Measurements from ENCODE around the gene MEGF11. TPM values are rescaled to one million over a fixed set of nuclear protein-coding genes. Genes with fewer than 3 reads are reported as not detected.

Gene MEGF11
- total RNA-seq, 2 experiments from 2014 or later: 3.3 to 6.8 TPM

GRCh38 chr15:66078929-66079275 lies 174.6 kb downstream of the MEGF11 start:
- intact Hi-C loops (cut with micrococcal nuclease; ENCODE audit: unreplicated experiment): no loop called here
- ChIA-PET POLR2A (no interaction called here), CTCF (ENCODE audit: unreplicated experiment) (no interaction called here)
- no TSS peak for BruUV-seq (replicated peaks)
- Histone ChIP-seq H3K4me3 (ENCODE audit: low read depth, low read length, poor library complexity, severe bottlenecking) (no peak overlapping the region), H3K79me2 (ENCODE audit: insufficient read depth, low read depth, low read length) (no peaks in the 10 kb centered on the region), H3K4me1 (ENCODE audit: insufficient read depth, low read length, poor library complexity, severe bottlenecking) (no peaks in the 10 kb centered on the region), H3K36me3 (ENCODE audit: insufficient read depth, low read length) (no peaks in the 10 kb centered on the region), H3K9me3 (ENCODE audit: low read length) (no peaks in the 10 kb centered on the region), H4K20me1 (ENCODE audit: insufficient read depth, low read length) (no peaks in the 10 kb centered on the region), H3K4me2 (ENCODE audit: low read length) (no peak overlapping the region), H3K27ac (ENCODE audit: low read depth, low read length, poor library complexity, severe bottlenecking) (no peak overlapping the region), H3K9me2 (ENCODE audit: insufficient read depth, low read length) (no peaks in the 10 kb centered on the region), H2AFZ (ENCODE audit: low read length) (no peak overlapping the region)
- DNase-seq (ENCODE audit: low spot score): no peak
- no peak for TF ChIP-seq CTCF (conservative IDR thresholded peaks at IDR 0.05; ENCODE audit: low read length)
- TF ChIP-seq EZH2phosphoT487 (IDR thresholded peaks at IDR 0.05; ENCODE audit: borderline replicate concordance, low read depth, low read length): no peak

- Histone ChIP-seq H3K9me2 (ENCODE audit: insufficient read depth, low read length) (no peaks in the 10 kb centered on the region), H3K4me2 (ENCODE audit: low read length) (no peak overlapping the region), H3K79me2 (ENCODE audit: insufficient read depth, low read depth, low read length) (no peaks in the 10 kb centered on the region), H3K36me3 (ENCODE audit: insufficient read depth, low read length) (no peaks in the 10 kb centered on the region), H4K20me1 (ENCODE audit: insufficient read depth, low read length) (no peaks in the 10 kb centered on the region), H3K9me3 (ENCODE audit: low read length) (no peaks in the 10 kb centered on the region), H3K27ac (ENCODE audit: low read depth, low read length, poor library complexity, severe bottlenecking) (no peak overlapping the region), H3K4me3 (ENCODE audit: low read depth, low read length, poor library complexity, severe bottlenecking) (no peak overlapping the region), H3K4me1 (ENCODE audit: insufficient read depth, low read length, poor library complexity, severe bottlenecking) (no peaks in the 10 kb centered on the region), H2AFZ (ENCODE audit: low read length) (no peak overlapping the region)
- BruUV-seq (replicated peaks): no TSS peak
- intact Hi-C loops (cut with micrococcal nuclease; ENCODE audit: unreplicated experiment): no loop called here
- ChIA-PET CTCF (ENCODE audit: unreplicated experiment) (no interaction called here), POLR2A (no interaction called here)
- TF ChIP-seq CTCF (conservative IDR thresholded peaks at IDR 0.05; ENCODE audit: low read length): no peak
- no peak for TF ChIP-seq EZH2phosphoT487 (IDR thresholded peaks at IDR 0.05; ENCODE audit: borderline replicate concordance, low read depth, low read length)
- no peak for DNase-seq (ENCODE audit: low spot score)
Observed at GRCh38 chr15:66078196-66078928, 175.2 kb downstream of the MEGF11 start.

- no peaks in the 10 kb centered on the region for H4K20me1 ChIP-seq (ENCODE audit: insufficient read depth, low read length)
- H3K4me2 ChIP-seq (ENCODE audit: low read length): no peak overlapping the region
- BruUV-seq (replicated peaks): no TSS peak
- H3K9me3 ChIP-seq (ENCODE audit: low read length): no peaks in the 10 kb centered on the region
- H3K27ac ChIP-seq (ENCODE audit: low read depth, low read length, poor library complexity, severe bottlenecking): no peak overlapping the region
- intact Hi-C loops (cut with micrococcal nuclease; ENCODE audit: unreplicated experiment): no loop called here
- ChIA-PET CTCF (ENCODE audit: unreplicated experiment) (no interaction called here), POLR2A (no interaction called here)
- H3K79me2 ChIP-seq (ENCODE audit: insufficient read depth, low read depth, low read length): no peaks in the 10 kb centered on the region
- no peaks in the 10 kb centered on the region for H3K9me2 ChIP-seq (ENCODE audit: insufficient read depth, low read length)
- TF ChIP-seq EZH2phosphoT487 (IDR thresholded peaks at IDR 0.05; ENCODE audit: borderline replicate concordance, low read depth, low read length) (no peak), CTCF (conservative IDR thresholded peaks at IDR 0.05; ENCODE audit: low read length) (no peak)
- H3K4me3 ChIP-seq (ENCODE audit: low read depth, low read length, poor library complexity, severe bottlenecking): no peak overlapping the region
- no peaks in the 10 kb centered on the region for H3K36me3 ChIP-seq (ENCODE audit: insufficient read depth, low read length)
- H2AFZ ChIP-seq (ENCODE audit: low read length): no peak overlapping the region
- DNase-seq (ENCODE audit: low spot score): no peak
- no peaks in the 10 kb centered on the region for H3K4me1 ChIP-seq (ENCODE audit: insufficient read depth, low read length, poor library complexity, severe bottlenecking)
Observed at GRCh38 chr15:66077320-66077663, 176.3 kb downstream of the MEGF11 start.
